Esophagus squamous epithelium (tissue), 5 donors: ENCODE measurements around the gene LBHD2. TPM values are rescaled to one million over a fixed set of nuclear protein-coding genes. Genes with fewer than 3 reads are reported as not detected.
A peak's percentile ranks its signal among the peaks of the same experiment; 100 is the strongest.
"Not testable (repeated sequence)": the region's sequence is repeated elsewhere in the genome, so short reads cannot be mapped to it uniquely, and the experiment has no call there.

Experiments
- DNase-seq: peaks from one replicate; lab custom pipeline; 2025; lab: John Stamatoyannopoulos, UW
- H3K27ac ChIP-seq, 4 donors: fragments of 200-600 bp; sonication (generic); one replicate each; pipeline ENCODE4 v1.5.1; 2016 to 2019; ENCODE audit warnings: mild to moderate bottlenecking in 1 of 4
- H3K27me3 ChIP-seq, 4 donors: fragments of 200-600 bp; sonication (generic); 1 replicate in 3 of 4; 2 replicates in 1 of 4; pipeline versions ENCODE4 v1.5.1 to v1.6.0; 2017 to 2021; ENCODE audit warnings: antibody characterized with exemption in 1 of 4
- H3K36me3 ChIP-seq, 3 donors: fragments of 200-600 bp; sonication (generic); one replicate each; pipeline ENCODE4 v1.5.1; 2016 to 2019
- H3K4me1 ChIP-seq, 3 donors: fragments of 200-600 bp; sonication (generic); one replicate each; pipeline ENCODE4 v1.5.1; 2017 to 2019
- H3K4me3 ChIP-seq, 4 donors: fragments of 200-600 bp; sonication (generic); 1 replicate in 3 of 4; 2 replicates in 1 of 4; pipeline ENCODE4 v1.5.1; 2016 to 2019; ENCODE audit warnings: mild to moderate bottlenecking in 2 of 4, moderate library complexity in 1 of 4
- H3K9me3 ChIP-seq, 3 donors: fragments of 200-600 bp; sonication (generic); one replicate each; pipeline ENCODE4 v1.5.1; 2016 to 2019
- POLR2A ChIP-seq, 4 donors: fragments of 450-650 bp; IDR thresholded peaks; one replicate each; pipeline ENCODE4 v1.6.1; 2017; ENCODE audit warnings: antibody characterized with exemption in 4 of 4, mild to moderate bottlenecking in 4 of 4, moderate library complexity in 3 of 4
- WGBS, 2 donors: methylation state at CpG; one replicate each; pipeline ENCODE4 v1.1.5; 2018; 5-methylcytosine and 5-hydroxymethylcytosine counted together
- intact Hi-C: fragments of 100-400 bp; cut with DNase I; formaldehyde crosslinking; loops from one replicate; pipeline ENCODE4 v1.15.0; 2022
- total RNA-seq, 4 donors: library from RNA; depleted of rRNA; stranded (reverse); fragments of >200 nt; gene quantifications; one replicate each; pipeline ENCODE4 v1.1.0, GENCODE V29; 2016
- TF ChIP-seq, protein P1 (sequence below), 6 experiments: fragments of 450-650 bp in 4 of 6; fragments of 200-600 bp in 2 of 6; sonication (generic) in 2 of 6; IDR thresholded peaks; one replicate each; pipeline ENCODE4 v1.5.1; 2016 to 2019; ENCODE audit warnings: antibody characterized with exemption in 6 of 6, mild to moderate bottlenecking in 4 of 6, moderate library complexity in 4 of 6
- donor health status: DM: yes; HTN: yes; CAD: no.

Gene LBHD2
- total RNA-seq, 4 donors from 2014 or later, result 1.1 TPM; not detected in 3

DNA sequence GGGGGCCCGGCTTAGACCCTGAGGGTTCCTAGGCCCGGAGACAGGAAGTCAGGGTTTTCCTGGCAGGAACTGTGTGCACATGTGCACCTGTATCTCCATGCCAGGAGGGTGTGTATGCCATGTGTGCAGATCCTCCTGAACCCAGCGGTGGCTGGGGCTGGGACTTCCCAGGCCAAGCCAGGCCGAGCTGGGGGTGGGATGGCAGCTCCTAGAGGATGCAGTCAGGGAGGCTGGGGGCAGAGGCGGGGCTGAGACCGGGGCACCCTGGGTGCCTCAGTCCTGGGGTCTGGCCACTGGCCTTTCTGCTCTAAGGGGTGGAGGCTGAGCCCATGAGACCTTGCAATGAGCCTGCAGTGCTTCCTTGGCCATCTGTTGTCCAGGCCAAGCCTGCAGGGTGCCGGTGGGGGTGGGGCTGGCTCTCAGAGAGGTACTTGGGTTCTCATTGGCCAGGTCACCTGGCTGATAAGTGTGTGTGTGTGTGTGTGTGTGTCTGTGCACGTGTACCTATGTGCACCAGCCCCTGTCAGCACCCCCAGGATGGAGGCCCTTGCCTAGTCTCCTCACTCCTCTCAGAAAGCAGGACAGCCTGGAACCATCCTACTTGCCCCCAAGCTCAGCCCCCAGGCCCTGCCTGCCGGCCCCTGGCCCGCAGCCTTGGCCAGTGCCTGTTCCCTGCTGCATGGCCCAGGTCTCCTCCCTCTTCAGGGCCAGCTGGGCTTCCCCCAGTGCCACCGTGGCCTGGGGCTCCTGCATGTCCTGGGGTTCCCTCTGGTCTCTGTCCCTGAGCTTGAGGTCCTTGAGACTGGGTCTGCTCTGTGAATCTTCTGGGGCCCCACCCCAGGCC lies 28.6 kb downstream of the LBHD2 start:
- no peak for TF ChIP-seq POLR2A (IDR thresholded peaks at IDR 0.05)
- TF ChIP-seq, protein P1, sequence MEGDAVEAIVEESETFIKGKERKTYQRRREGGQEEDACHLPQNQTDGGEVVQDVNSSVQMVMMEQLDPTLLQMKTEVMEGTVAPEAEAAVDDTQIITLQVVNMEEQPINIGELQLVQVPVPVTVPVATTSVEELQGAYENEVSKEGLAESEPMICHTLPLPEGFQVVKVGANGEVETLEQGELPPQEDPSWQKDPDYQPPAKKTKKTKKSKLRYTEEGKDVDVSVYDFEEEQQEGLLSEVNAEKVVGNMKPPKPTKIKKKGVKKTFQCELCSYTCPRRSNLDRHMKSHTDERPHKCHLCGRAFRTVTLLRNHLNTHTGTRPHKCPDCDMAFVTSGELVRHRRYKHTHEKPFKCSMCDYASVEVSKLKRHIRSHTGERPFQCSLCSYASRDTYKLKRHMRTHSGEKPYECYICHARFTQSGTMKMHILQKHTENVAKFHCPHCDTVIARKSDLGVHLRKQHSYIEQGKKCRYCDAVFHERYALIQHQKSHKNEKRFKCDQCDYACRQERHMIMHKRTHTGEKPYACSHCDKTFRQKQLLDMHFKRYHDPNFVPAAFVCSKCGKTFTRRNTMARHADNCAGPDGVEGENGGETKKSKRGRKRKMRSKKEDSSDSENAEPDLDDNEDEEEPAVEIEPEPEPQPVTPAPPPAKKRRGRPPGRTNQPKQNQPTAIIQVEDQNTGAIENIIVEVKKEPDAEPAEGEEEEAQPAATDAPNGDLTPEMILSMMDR (IDR thresholded peaks at IDR 0.05), result no peak
- no peaks in the 10 kb centered on the region for H3K9me3 ChIP-seq
- H3K36me3 ChIP-seq, result no peaks in the 10 kb centered on the region
- H3K27me3 ChIP-seq, result no peaks in the 10 kb centered on the region
- H3K4me3 ChIP-seq, result no peak overlapping the region
- 70 to 82% methylated on average over 3 to 4 of the region's 11 CpGs for WGBS, 2 donors
- peak overlapping the region in 1 of 4 donors; percentile 62 for H3K27ac ChIP-seq
- DNase-seq, result no peak
- H3K4me1 ChIP-seq, result peaks cover 34 to 76% (median 46%) of the 10 kb centered on the region in 3 donors
- intact Hi-C loops, result no loop called here

DNA sequence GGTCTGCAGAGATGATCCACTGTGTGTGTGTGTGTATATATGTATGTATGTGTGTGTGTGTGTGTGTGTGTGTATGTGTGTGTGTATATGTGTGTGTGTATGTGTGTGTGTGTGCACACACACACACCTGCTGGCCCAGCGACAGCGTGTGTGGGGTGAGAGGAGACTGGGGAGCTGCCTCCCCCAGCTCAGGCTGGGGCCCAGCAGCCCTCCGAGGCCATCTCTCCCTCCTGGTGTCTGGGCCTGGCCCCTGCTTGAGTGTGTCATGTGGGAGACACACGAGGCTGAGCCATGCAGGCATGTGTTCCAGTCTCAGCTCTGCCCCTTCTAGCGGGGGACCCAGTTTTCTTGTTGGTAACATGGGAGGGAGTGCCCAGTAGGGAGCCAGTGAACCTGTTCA lies 29.3 kb downstream of the LBHD2 start:
- Histone ChIP-seq H3K27me3 (no peaks in the 10 kb centered on the region), H3K9me3 (no peaks in the 10 kb centered on the region), H3K36me3 (no peaks in the 10 kb centered on the region), H3K4me3 (no peak overlapping the region), H3K4me1 (peaks cover 34 to 80% (median 49%) of the 10 kb centered on the region in 3 donors), H3K27ac (no peak overlapping the region)
- WGBS, 2 donors, result no CpG with 5 or more reads among the region's 5 CpGs
- intact Hi-C loops, result no loop called here
- no peak for TF ChIP-seq POLR2A (IDR thresholded peaks at IDR 0.05)
- DNase-seq, result no peak

DNA sequence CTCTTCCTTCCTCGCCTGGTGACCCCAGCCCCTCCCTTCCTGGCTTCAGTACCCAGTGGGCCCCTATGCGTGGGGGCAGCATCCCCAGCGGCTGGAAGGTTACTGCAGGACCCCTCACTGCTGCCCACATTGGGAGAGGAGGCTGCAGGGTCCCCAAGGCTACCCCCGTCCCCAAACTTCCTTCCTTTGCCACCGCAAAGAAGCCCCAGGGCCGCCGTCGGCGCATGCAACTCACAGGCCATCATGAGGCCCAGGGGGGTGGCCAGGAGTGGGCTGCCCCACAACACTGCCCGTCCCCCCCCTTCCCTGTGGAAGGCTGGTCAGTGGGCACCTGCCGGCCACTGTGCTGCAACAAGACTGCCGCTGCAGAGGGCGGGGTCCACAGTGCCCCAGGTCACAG lies 29.8 kb downstream of the LBHD2 start:
- WGBS, 2 donors, result 84% methylated on average over 5 of the region's 13 CpGs; no CpG with 5 or more reads in 1 of the 2 donors
- H3K36me3 ChIP-seq, result no peaks in the 10 kb centered on the region
- peaks cover 31 to 81% (median 49%) of the 10 kb centered on the region in 3 donors for H3K4me1 ChIP-seq
- DNase-seq, result no peak
- no peak overlapping the region for H3K4me3 ChIP-seq
- intact Hi-C loops, result no loop called here
- peak overlapping the region in 1 of 4 donors; percentile 48 for H3K27ac ChIP-seq
- no peak for TF ChIP-seq POLR2A (IDR thresholded peaks at IDR 0.05)
- TF ChIP-seq, protein P1 (IDR thresholded peaks at IDR 0.05), result no peak
- no peaks in the 10 kb centered on the region for H3K27me3 ChIP-seq
- no peaks in the 10 kb centered on the region for H3K9me3 ChIP-seq

DNA sequence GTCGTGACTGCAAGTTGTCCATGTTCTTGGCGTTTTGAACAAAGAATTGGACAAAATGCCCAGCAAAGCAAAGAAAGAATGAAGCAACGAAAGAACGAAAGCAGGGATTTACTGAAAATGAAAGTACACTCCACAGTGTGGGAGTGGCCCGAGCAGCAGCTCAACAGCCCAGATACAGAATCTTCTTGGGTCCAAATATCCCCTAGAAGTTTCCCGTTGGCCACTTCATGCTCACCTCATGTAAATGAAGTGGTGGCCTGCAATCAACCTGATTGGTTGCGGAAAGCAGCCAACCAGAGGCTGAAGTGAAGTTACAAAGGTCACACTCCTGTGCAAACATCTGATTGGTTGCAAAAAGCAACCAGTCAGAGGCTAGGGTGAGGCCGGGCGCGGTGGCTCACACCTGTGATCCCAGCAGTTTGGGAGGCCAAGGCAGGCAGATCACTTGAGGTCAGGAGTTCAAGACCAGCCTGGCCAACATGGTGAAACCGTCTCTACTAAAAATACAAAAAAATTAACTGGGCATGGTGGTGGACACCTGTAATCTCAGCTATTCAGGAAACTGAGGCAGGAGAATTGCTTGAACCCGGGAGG lies 31.2 kb downstream of the LBHD2 start:
- H3K9me3 ChIP-seq, intact Hi-C loops, DNase-seq, H3K36me3 ChIP-seq, H3K27me3 ChIP-seq: not testable (repeated sequence)
- Histone ChIP-seq H3K4me3 (peak overlapping the region in 2 of 4 donors; percentile 21 to 37), H3K4me1 (peaks cover 23 to 81% (median 45%) of the 10 kb centered on the region in 3 donors), H3K27ac (peak overlapping the region; percentile 16 to 71 (median 48))
- WGBS, 2 donors, result 41 to 52% methylated on average over 11 to 12 of the region's 12 CpGs

DNA sequence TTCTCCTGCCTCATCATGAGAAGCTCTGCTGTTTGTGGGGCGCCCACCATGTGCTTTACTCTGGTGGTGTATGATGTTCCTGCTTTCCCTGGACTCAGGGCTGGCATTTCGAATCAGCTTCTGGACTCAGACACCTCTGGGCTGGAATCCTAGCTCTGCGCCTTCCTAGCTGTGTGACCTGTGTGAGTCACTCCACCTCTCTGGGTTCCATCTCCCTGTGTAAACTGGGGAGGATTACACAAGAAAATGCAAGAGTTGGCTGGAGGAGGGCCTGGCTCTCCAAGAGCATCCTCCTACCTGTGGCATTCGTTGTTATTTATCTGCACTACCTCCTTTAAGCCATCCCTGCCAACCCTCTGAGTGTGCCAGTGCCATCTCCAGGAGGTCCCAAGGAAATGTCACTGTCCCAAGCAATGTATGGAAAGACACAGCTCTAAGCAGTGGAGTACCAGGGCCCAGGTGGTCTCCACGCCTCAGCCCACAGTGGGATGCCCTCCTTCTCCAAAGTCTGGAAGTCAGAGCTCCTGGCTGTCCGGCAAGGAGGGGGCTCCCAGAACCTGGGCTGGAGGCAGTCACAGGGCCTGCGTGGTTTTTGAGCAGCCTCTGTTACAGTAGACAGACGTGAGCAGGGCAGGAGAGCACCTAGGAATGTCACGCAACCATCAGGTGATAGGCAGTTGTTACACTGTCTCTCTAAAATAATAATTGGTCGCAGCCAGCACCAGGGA lies 32.0 kb downstream of the LBHD2 start:
- H3K4me3 ChIP-seq, result no peak overlapping the region
- WGBS, 2 donors, result 78 to 90% methylated on average over 5 to 6 of the region's 10 CpGs
- peak overlapping the region in 1 of 4 donors; percentile 47 for H3K27ac ChIP-seq
- TF ChIP-seq, protein P1 (IDR thresholded peaks at IDR 0.05), result no peak
- no peak for TF ChIP-seq POLR2A (IDR thresholded peaks at IDR 0.05)
- peaks cover 0 to 1% (median 0%) of the 10 kb centered on the region in 4 donors for H3K27me3 ChIP-seq
- no peaks in the 10 kb centered on the region for H3K9me3 ChIP-seq
- intact Hi-C loops, result no loop called here
- no peak for DNase-seq
- peaks cover 23 to 81% (median 45%) of the 10 kb centered on the region in 3 donors for H3K4me1 ChIP-seq
- H3K36me3 ChIP-seq, result no peaks in the 10 kb centered on the region
